CD4-positive, alpha-beta T cell treated with Interleukin-1 beta for 1 hour (primary cell): Measurements from ENCODE around the gene TFG.
"Not testable (repeated sequence)": the region's sequence is repeated elsewhere in the genome, so short reads cannot be mapped to it uniquely, and the experiment has no call there.

Experiments
- DNase-seq, 2 donors: peaks; one replicate each; pipeline ENCODE4 v3.0.0-alpha.2; 2020 to 2022

TFG gene

GRCh38 chr3:100708989-100709841 lies at the start of gene TFG:
Gene TFG, plus strand, starts transcription at chr3:100709494. Its CDS starts 4,192 bp downstream, at chr3:100713686.
- peak; percentile 99 for DNase-seq

- not testable (repeated sequence) for DNase-seq
These were observed 48.0 kb upstream of the TFG start for GRCh38 chr3:100661294-100661693.

- no peak for DNase-seq
These were observed 47.0 kb upstream of the TFG start for GRCh38 chr3:100662113-100662823.

GRCh38 chr3:100665230-100665629 lies 44.1 kb upstream of the TFG start:
- DNase-seq: peak in 1 of 2 donors; percentile 25

- DNase-seq: not testable (repeated sequence)
These were observed 42.6 kb upstream of the TFG start for GRCh38 chr3:100666699-100667098.

- DNase-seq: not testable (repeated sequence)
These were observed 42.0 kb upstream of the TFG start for GRCh38 chr3:100667316-100667715.

- not testable (repeated sequence) for DNase-seq
These were observed 38.3 kb upstream of the TFG start for GRCh38 chr3:100670995-100671394.

- no peak for DNase-seq
These were observed 27.8 kb upstream of the TFG start for GRCh38 chr3:100681496-100681895.

GRCh38 chr3:100682056-100682853 lies 27.0 kb upstream of the TFG start:
- DNase-seq: no peak

- no peak for DNase-seq
These were observed 26.2 kb upstream of the TFG start for GRCh38 chr3:100682854-100683760.

- DNase-seq: no peak
These were observed 16.1 kb upstream of the TFG start for GRCh38 chr3:100693225-100693624.

GRCh38 chr3:100695696-100696095 lies 13.6 kb upstream of the TFG start:
- DNase-seq: no peak

- DNase-seq: no peak
These were observed 13.1 kb upstream of the TFG start for GRCh38 chr3:100696161-100696560.

- DNase-seq: no peak
These were observed 12.1 kb upstream of the TFG start for GRCh38 chr3:100697172-100697571.

- no peak for DNase-seq
These were observed 11.5 kb upstream of the TFG start for GRCh38 chr3:100697723-100698285.

- no peak for DNase-seq
These were observed 10.6 kb upstream of the TFG start for GRCh38 chr3:100698736-100699135.

- DNase-seq: no peak
These were observed 8.6 kb upstream of the TFG start for GRCh38 chr3:100700708-100701107.

- no peak for DNase-seq
These were observed 7.0 kb upstream of the TFG start for GRCh38 chr3:100702082-100702979.

- no peak for DNase-seq
These were observed 6.3 kb upstream of the TFG start for GRCh38 chr3:100702980-100703345.

- DNase-seq: no peak
These were observed 5.4 kb upstream of the TFG start for GRCh38 chr3:100703865-100704264.

- DNase-seq: no peak
These were observed 2.9 kb upstream of the TFG start for GRCh38 chr3:100706365-100706764.
